ENCODE results near the gene GAB4. TPM values are rescaled to one million over a fixed set of nuclear protein-coding genes. Genes with fewer than 3 reads are reported as not detected.

The GAB4 gene
- total and polyA plus RNA-seq, 2 of the 4 experiments (the other 2 are of a cell fraction) = not detected

- Histone ChIP-seq H3K18ac (ENCODE audit: low read depth, low read length) (no peak overlapping the region), H3K56ac (ENCODE audit: extremely low read depth, insufficient read depth, low read length) (no peak overlapping the region), H2BK120ac (ENCODE audit: low read depth, low read length) (no peak overlapping the region), H3K4ac (ENCODE audit: low read depth, low read length) (no peak overlapping the region), H3K79me1 (ENCODE audit: low read depth in 1 of 2, low read length in 2 of 2) (no peaks in the 10 kb centered on the region), H2BK5ac (ENCODE audit: low read depth, low read length, poor library complexity, severe bottlenecking) (no peak overlapping the region), H2AK9ac (replicated peaks; ENCODE audit: low read depth, low read length, poor library complexity) (no peak overlapping the region), H3K4me2 (ENCODE audit: low read depth, low read length) (no peak overlapping the region), H4K20me1 (ENCODE audit: insufficient read depth, low read length) (no peaks in the 10 kb centered on the region), H2AK5ac (ENCODE audit: low read depth, low read length) (no peak overlapping the region), H3K4me3 (ENCODE audit: insufficient read depth, low read depth, low read length) (no peak overlapping the region), H3K9me1 (ENCODE audit: insufficient read depth, low read length) (no peaks in the 10 kb centered on the region), H3K14ac (replicated peaks; ENCODE audit: low read depth, low read length) (no peak overlapping the region), H3K27me3 (ENCODE audit: control insufficient read depth, insufficient read depth, low read length) (no peaks in the 10 kb centered on the region), H3K9me3 (ENCODE audit: control insufficient read depth, insufficient read depth, low read length) (peaks cover 28% of the 10 kb centered on the region), H3K36me3 (ENCODE audit: control insufficient read depth, insufficient read depth, low read length) (no peaks in the 10 kb centered on the region), H3K9ac (ENCODE audit: low read depth, low read length) (no peak overlapping the region), H2BK15ac (ENCODE audit: low read depth, low read length) (no peak overlapping the region), H4K91ac (ENCODE audit: insufficient read depth, low read depth, low read length) (no peak overlapping the region), H3K27ac (ENCODE audit: insufficient read depth, low read length) (no peak overlapping the region), H2BK20ac (ENCODE audit: low read depth, low read length) (no peak overlapping the region), H3K23ac (ENCODE audit: low read depth, low read length) (no peak overlapping the region), H2AFZ (replicated peaks; ENCODE audit: low read length, poor library complexity) (no peak overlapping the region), H4K5ac (ENCODE audit: low read depth, low read length) (no peak overlapping the region), H3K4me1 (ENCODE audit: control insufficient read depth, insufficient read depth, low read length) (no peaks in the 10 kb centered on the region), H4K8ac (ENCODE audit: low read depth in 2 of 2, low read length in 2 of 2) (no peak overlapping the region)
- ChIA-PET POLR2A (ENCODE audit: unreplicated experiment) (no interaction called here), CTCF (no interaction called here)
- BruUV-seq (replicated peaks) = no TSS peak
- DNase-seq = no peak
- ATAC-seq (ENCODE audit: low read depth) = no peak
- in situ Hi-C loops (cut with MboI; ENCODE audit: low sequenced_read_pairs) (no loop called here), dilution Hi-C loops (cut with HindIII; ENCODE audit: low sequenced_read_pairs, unreplicated experiment) (no loop called here), intact Hi-C loops (cut with micrococcal nuclease) (no loop called here)
- no peak for TF ChIP-seq CEBPB (IDR thresholded peaks at IDR 0.05; ENCODE audit: low read depth, low read length)
- no peak for TF ChIP-seq RCOR1 (IDR thresholded peaks at IDR 0.05; ENCODE audit: insufficient replicate concordance, low read length)
- no peak for TF ChIP-seq MAZ (IDR thresholded peaks at IDR 0.05; ENCODE audit: borderline replicate concordance, low read depth, low read length)
- no peak for TF ChIP-seq POLR2A (IDR thresholded peaks at IDR 0.05; ENCODE audit: low read depth, low read length)
- TF ChIP-seq MXI1 (IDR thresholded peaks at IDR 0.05; ENCODE audit: borderline replicate concordance, low read depth, low read length) = no peak
- TF ChIP-seq RFX5 (IDR thresholded peaks at IDR 0.05; ENCODE audit: low read depth, low read length) = no peak
- TF ChIP-seq RAD21 (IDR thresholded peaks at IDR 0.05; ENCODE audit: low read length) = no peak
- TF ChIP-seq MAFK (IDR thresholded peaks at IDR 0.05; ENCODE audit: low read depth, low read length) = no peak
- no peak for TF ChIP-seq FOS (IDR thresholded peaks at IDR 0.05; ENCODE audit: low read depth, low read length)
- TF ChIP-seq ELK1 (IDR thresholded peaks at IDR 0.05; ENCODE audit: borderline replicate concordance, low read depth, low read length) = no peak
- TF ChIP-seq SMC3 (IDR thresholded peaks at IDR 0.05; ENCODE audit: low read depth, low read length) = no peak
- no peak for TF ChIP-seq USF2 (IDR thresholded peaks at IDR 0.05; ENCODE audit: low read depth, low read length)
- TF ChIP-seq NFE2L2 (IDR thresholded peaks at IDR 0.05; ENCODE audit: low read depth, low read length) = no peak
- no peak for TF ChIP-seq CTCF (conservative IDR thresholded peaks at IDR 0.05; ENCODE audit: low read depth, low read length)
- no peak for TF ChIP-seq BHLHE40 (IDR thresholded peaks at IDR 0.05; ENCODE audit: low read depth, low read length)
- TF ChIP-seq CHD1 (IDR thresholded peaks at IDR 0.05; ENCODE audit: low read depth, low read length) = no peak
- WGBS, 2 experiments (ENCODE audit: extremely low coverage in 2 of 2, insufficient read length in 1 of 2) = 60% methylated on average over 1 of the region's 2 CpGs; no CpG with 5 or more reads in 1 of the 2 experiments
Measured at GRCh38 chr22:16958475-16958874, 49.5 kb downstream of the GAB4 start.

Measured in IMR-90 (cell line).